Hepatic stellate cell (primary cell): ENCODE results near the gene TIGD3.
A peak's percentile ranks its signal among the peaks of the same experiment; 100 is the strongest.

ENCODE experiments used
- DNase-seq: peaks from one replicate; pipeline ENCODE4 v3.0.0; 2011; ENCODE audit warnings: low spot score

TIGD3 gene

GRCh38 chr11:65390099-65390941, 35.8 kb downstream of the TIGD3 start:
- DNase-seq: peak; percentile 58

- DNase-seq: peak; percentile 82
Measured at GRCh38 chr11:65390996-65391395, 36.4 kb downstream of the TIGD3 start.

DNA sequence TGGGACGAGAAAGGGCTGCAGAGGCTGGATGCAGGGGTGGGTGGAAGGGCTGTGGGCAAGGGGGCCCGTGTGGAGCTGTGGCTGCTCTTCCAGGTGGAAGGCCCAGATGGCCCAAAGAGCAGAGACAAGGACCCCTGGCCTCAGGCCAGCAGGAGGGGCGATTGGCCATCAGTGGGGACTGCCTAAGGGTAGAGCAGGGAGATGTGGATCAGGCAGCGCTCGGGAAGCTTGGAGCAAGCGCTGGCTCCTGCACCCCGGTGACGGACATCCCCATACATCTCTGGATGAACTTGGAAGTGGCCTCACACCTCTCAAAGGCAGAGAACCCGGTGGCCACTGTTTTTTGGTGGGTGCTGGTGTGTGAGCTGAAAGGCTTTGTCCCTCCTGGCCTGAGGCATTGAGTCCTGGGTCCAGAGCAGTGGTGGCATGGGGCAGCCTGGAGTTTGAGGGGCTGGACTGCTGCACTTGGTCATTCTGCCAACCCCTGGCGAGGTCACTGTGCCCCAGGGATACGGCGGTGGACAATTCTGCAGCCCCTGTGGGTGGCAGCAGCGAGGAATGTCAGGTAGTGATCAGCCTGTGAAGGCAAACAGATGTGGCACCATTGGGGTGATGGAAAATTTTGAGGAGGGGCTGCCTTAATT, 37.8 kb downstream of the TIGD3 start:
- DNase-seq: no peak

GRCh38 chr11:65392899-65393298, 38.3 kb downstream of the TIGD3 start:
- no peak for DNase-seq

DNA sequence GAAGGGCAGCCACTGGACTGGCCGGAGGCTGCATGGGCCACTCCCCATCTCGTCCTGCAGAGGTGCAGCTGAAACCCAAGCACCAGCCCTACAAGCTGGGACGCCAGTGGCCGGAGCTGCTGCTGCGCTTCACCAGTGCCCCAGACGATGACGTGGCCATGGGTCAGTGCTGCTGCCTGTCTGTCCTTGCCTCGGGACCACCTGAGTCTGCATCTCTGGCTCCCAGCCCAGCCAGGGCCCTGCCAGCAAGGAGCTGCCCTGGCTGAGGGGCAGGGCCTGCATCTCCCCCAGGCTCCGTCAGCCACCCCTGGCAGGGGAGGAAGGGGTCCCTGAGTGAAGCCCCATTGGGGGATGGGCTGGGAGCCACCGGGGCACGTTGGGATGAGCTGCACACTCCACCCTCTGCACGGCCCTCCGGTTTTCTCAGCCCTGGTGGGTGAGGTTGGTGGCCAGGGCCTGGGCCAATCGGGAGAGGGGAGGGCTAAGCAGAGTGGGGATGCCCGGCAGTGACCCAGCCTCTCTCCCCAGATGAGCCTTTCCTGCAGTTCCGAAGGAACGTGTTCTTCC, 39.0 kb downstream of the TIGD3 start:
- no peak for DNase-seq

DNA sequence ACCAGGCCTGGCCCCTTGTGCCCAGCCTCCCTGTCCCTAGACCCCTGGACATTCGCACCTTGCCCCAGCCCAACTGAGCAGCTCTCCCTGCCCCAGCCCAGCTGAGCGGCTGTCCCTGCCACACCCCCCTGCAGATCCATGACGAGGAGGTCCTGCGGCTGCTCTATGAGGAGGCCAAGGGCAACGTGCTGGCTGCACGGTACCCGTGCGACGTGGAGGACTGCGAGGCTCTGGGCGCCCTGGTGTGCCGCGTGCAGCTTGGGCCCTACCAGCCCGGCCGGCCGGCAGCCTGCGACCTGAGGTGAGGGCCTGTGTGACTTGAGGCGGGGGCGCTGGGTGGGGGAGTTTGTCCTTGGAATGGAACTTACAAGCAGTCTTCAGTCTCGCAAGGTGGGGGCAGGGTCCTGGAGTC, 39.6 kb downstream of the TIGD3 start:
- DNase-seq: no peak

- no peak for DNase-seq
Measured at GRCh38 chr11:65395961-65396530, 41.5 kb downstream of the TIGD3 start.

- DNase-seq: no peak
Measured at GRCh38 chr11:65396769-65397745, 42.5 kb downstream of the TIGD3 start.

DNA sequence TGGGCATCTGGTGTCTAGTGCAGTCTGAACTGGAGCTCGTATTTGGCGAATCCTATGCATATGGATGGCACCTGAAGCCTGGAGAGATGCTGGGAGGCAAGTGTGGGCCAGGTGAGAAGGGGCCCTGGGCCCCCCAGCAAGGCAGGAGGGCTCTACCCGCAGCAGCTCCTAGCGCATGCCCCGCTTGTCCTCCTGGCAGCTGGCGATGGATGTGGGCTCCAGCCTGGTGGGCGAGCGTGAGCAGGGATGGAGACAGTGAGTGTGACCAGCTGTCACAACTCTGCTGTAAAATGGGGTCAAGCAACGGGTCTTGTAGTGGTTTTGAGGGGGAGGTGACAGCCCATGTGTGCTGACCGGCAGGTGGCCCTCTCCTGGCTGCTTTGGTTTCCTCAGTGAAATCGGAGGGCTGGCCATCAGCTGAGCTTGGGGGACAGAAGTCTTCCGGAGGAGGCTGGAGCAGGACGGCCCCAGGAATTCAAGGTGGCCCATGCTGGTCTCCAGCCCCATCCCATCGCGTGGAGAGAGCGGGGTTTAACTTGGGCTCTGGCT, 43.9 kb downstream of the TIGD3 start:
- no peak for DNase-seq

DNA sequence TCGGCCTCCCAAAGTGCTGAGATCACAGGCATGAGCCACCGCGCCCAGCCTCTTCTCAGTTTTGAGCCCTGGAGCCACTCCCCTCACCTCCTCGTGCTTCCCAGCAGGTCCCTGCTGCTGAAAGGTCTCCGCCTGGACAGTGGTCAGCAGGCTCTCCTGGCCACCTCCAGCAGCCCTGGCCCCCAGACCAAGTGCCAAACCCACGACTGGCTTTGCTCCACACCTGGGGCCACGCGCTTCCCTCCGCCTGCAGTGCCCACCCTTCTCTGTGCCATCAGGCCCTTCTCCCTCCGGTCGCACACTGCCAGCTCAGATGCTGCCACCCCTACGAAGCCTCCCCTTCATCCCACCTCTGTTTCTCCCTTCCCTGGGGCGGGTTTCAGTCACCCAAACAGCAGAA, 44.7 kb downstream of the TIGD3 start:
- DNase-seq: no peak

GRCh38 chr11:65399845-65400244, 45.3 kb downstream of the TIGD3 start:
- no peak for DNase-seq

- DNase-seq: no peak
Measured at GRCh38 chr11:65400307-65401072, 45.9 kb downstream of the TIGD3 start.

DNA sequence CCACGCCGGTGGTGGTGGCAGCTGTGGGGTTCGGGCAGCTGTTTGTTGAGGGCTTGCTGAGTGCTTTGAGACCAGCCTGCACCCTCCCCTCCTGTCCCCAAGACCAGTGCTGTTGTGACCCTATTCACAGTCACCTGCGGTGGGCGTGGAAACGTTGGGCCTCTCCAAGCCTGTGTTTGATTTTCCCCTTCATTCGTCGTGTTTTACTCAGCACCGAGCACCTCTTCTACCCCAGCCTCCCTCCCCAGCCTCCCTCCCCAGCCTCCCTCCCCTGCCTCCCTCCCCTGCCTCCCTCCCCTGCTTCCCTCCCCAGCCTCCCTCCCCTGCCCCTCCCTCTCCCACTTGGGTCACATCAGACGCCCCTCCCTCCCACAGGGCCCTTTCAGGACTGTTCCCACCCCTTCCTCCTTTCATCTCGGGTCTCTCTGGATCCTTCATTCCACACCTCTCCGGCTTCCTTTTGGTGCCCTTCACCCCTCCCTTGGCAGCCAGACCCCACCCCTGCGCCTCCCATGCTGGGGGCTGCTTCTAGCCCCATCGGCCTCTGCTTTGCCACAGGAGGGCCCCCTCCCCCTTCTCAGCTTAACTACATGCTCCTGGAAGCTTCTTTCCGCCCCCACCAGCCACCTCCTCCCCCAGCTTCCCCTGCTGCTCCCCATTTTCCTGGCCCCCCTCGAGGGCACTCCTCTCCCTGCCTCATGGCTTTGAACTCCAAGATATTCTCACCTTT, 46.7 kb downstream of the TIGD3 start:
- no peak for DNase-seq

DNA sequence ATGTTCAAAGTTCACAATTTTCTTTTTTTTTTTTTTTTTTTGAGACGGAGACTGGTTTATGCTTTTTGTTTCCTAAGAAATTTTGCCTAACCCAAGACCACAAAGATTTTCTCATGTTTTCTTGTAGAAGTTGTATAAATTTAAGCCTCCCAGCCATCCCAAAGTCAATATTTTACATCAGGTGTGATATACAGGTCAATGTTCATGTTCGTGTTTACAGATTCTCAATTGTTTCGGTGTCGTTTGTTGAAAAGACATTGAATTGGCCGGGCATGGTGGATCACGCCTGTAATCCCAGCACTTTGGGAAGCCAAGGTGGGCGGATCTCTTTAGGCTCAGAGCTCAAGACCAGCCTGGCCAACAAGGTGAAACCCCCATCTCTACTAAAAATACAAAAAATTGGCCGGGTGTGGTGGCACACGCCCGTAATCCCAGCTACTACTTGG, 47.3 kb downstream of the TIGD3 start:
- DNase-seq: no peak

DNA sequence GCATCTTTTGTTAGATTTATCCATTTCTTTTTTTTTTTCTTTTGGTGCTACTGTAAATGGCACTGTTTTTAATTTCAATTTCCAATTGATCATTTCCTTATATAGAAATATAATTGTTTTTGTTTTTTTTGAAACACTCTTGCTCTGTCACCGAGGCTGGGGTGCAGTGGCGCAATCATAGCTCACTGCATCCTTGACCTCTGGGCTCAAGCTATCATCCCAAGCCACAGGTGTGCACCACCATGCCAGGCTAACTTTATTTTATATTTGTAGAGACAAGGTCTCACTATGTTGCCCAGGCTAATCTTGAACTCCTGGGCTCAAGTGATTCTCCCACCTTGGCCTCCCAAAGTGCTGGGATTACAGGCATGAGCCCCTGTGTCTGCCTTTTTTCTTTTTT, 48.2 kb downstream of the TIGD3 start:
- DNase-seq: no peak

GRCh38 chr11:65403607-65404121, 49.1 kb downstream of the TIGD3 start:
- no peak for DNase-seq

DNA sequence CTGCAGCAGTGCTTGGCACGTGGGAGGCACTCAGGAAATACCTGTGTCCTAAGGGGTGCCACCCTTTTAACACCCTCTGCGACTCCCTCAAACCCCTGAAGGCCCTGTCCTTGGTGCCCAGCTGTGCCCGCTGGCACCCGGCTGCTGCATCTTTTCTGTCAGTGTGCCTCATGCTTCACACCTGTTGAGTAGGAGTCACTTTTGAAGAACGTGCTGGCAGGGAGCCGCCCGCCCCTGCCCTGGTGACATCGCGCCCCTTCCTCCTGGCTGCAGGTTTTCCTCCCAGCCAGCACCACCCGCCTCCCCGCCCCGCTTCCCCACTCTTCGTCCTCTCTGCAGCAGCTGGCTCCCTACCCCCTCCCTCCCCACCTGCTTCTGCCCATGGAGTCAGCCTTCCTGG, 49.7 kb downstream of the TIGD3 start:
- no peak for DNase-seq

DNA sequence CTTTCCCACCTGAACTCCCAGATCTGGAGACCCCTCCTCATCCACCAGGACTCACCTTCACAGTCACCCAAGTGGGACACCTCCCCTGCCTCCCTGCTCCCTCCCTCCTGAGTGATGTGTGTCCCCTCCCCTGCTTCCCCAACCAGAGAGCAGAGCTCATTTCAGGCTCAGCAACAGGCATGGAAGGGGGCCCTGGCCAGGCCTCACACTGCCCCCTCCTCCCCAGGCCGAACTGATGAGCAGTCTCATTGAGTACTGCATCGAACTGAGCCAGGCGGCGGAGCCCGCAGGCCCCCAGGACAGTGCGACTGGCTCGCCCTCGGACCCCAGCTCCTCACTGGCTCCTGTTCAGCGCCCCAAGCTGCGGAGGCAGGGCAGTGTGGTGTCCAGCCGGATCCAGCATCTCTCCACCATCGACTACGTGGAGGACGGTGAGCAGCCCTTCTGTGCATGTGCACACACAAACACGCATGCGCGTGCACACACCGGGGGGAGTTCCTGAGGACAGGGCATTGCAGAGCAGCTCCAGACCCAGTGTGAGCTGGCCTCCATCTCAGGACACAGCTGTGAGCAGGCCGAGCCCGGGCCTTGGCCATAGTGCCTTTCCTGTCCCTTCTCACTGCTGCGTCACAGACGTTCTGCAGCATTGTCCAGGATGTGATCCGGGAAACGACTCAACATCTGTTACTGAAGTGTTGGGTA, 50.2 kb downstream of the TIGD3 start:
- no peak for DNase-seq
